GM23338 (cell line): ENCODE measurements around the gene METTL24. TPM values are rescaled to one million over a fixed set of nuclear protein-coding genes. Genes with fewer than 3 reads are reported as not detected.

Experiments
- ATAC-seq: fragments of 200-7000 bp; cut with Tn5 transposase; 3 replicates; pipeline ENCODE4 v1.9.1; 2020
- DNase-seq: peaks from one replicate; pipeline ENCODE4 v3.0.0-alpha.2; 2015; ENCODE audit warnings: low spot score
- H2AFZ ChIP-seq: fragments of 200-600 bp; sonication (generic); 2 replicates; pipeline ENCODE4 v1.8.0; 2016; ENCODE audit warnings: antibody characterized with exemption, mild to moderate bottlenecking, moderate library complexity
- H3F3A ChIP-seq: fragments of 200-600 bp; sonication (generic); replicated peaks from 2 replicates; pipeline ENCODE4 v1.8.0; 2017; ENCODE audit warnings: antibody characterized with exemption, mixed run types, low read depth
- H3K27ac ChIP-seq: fragments of 200-600 bp; sonication (generic); 2 replicates; pipeline ENCODE4 v1.6.1; 2016; ENCODE audit warnings: low read depth
- H3K27me3 ChIP-seq: fragments of 200-600 bp; sonication (generic); 2 replicates; pipeline ENCODE4 v1.8.0; 2016; ENCODE audit warnings: mild to moderate bottlenecking, mixed run types, moderate library complexity; ENCODE audit not compliant: insufficient read depth
- H3K36me3 ChIP-seq: fragments of 200-600 bp; sonication (generic); 2 replicates; pipeline ENCODE4 v1.8.0; 2016; ENCODE audit warnings: mild to moderate bottlenecking; ENCODE audit not compliant: insufficient read depth
- H3K4me1 ChIP-seq: fragments of 200-600 bp; sonication (generic); 2 replicates; pipeline ENCODE4 v1.8.0; 2016; ENCODE audit warnings: mild to moderate bottlenecking, moderate library complexity; ENCODE audit not compliant: insufficient read depth
- H3K4me2 ChIP-seq: fragments of 200-600 bp; sonication (generic); 2 replicates; pipeline ENCODE4 v1.7.1; 2017; ENCODE audit warnings: mixed run types
- H3K4me3 ChIP-seq: fragments of 200-600 bp; sonication (generic); 2 replicates; pipeline ENCODE4 v1.6.1; 2016; ENCODE audit warnings: mixed run types
- H3K79me2 ChIP-seq: fragments of 200-600 bp; sonication (generic); replicated peaks from 2 replicates; pipeline ENCODE4 v1.8.0; 2017; ENCODE audit warnings: mild to moderate bottlenecking; ENCODE audit not compliant: insufficient read depth
- H3K9me2 ChIP-seq: fragments of 200-600 bp; sonication (generic); 2 replicates; pipeline ENCODE4 v1.8.0; 2017; ENCODE audit not compliant: insufficient read depth
- H4K20me1 ChIP-seq: fragments of 200-600 bp; sonication (generic); replicated peaks from 2 replicates; pipeline ENCODE4 v1.8.0; 2017; ENCODE audit warnings: mild to moderate bottlenecking; ENCODE audit not compliant: insufficient read depth
- H3K27ac Mint-ChIP-seq: 2 replicates; pipeline ENCODE4 v1.8.0; 2020; ENCODE audit warnings: inconsistent platforms, mild to moderate bottlenecking, moderate library complexity, mixed read lengths
- H3K27me3 Mint-ChIP-seq: 3 replicates; pipeline ENCODE4 v1.8.0; 2022; ENCODE audit warnings: low read depth, mild to moderate bottlenecking, moderate library complexity, mixed read lengths, inconsistent platforms; ENCODE audit not compliant: insufficient read depth, poor library complexity
- H3K36me3 Mint-ChIP-seq: 3 replicates; pipeline ENCODE4 v1.8.0; 2021; ENCODE audit warnings: low read depth, mild to moderate bottlenecking, inconsistent platforms, moderate library complexity, mixed read lengths
- H3K4me1 Mint-ChIP-seq: 3 replicates; pipeline ENCODE4 v1.8.0; 2020; ENCODE audit warnings: mild to moderate bottlenecking, inconsistent platforms, mixed read lengths
- H3K4me3 Mint-ChIP-seq: 3 replicates; pipeline ENCODE4 v1.8.0; 2021; ENCODE audit warnings: moderate library complexity, mild to moderate bottlenecking, inconsistent platforms, mixed read lengths
- H3K9me3 Mint-ChIP-seq: 3 replicates; pipeline ENCODE4 v1.8.0; 2020; ENCODE audit warnings: moderate library complexity, mild to moderate bottlenecking, inconsistent platforms, mixed read lengths
- CREB1 ChIP-seq: fragments of 250-450 bp; sonication (Bioruptor Pico); IDR thresholded peaks from 2 replicates; pipeline ENCODE4 v1.5.0; 2020; ENCODE audit warnings: low read depth, mild to moderate bottlenecking, moderate library complexity
- CTCF ChIP-seq, 2 experiments: fragments of 200-600 bp in 1 of 2; sonication (generic) in 1 of 2; conservative IDR thresholded peaks; 2 replicates each; pipeline versions ENCODE4 v1.5.1 to v1.6.1; 2016 to 2017; ENCODE audit warnings: antibody characterized with exemption in 2 of 2, low read depth in 2 of 2, mild to moderate bottlenecking in 2 of 2, moderate library complexity in 1 of 2
- EZH2 ChIP-seq: fragments of 200-600 bp; sonication (generic); IDR thresholded peaks from one replicate; pipeline ENCODE4 v1.8.0; 2017; ENCODE audit warnings: antibody characterized with exemption, mild to moderate bottlenecking, low read depth; ENCODE audit not compliant: unreplicated experiment
- JUNB ChIP-seq: IDR thresholded peaks from one replicate; pipeline ENCODE4 v1.6.1; 2016; ENCODE audit warnings: antibody characterized with exemption; ENCODE audit not compliant: unreplicated experiment
- NANOG ChIP-seq: IDR thresholded peaks from 2 replicates; pipeline ENCODE4 v1.6.1; 2016; ENCODE audit warnings: antibody characterized with exemption, borderline replicate concordance
- POLR2AphosphoS5 ChIP-seq: IDR thresholded peaks from 2 replicates; pipeline ENCODE4 v1.6.1; 2016; ENCODE audit warnings: antibody characterized with exemption, low read depth
- REST ChIP-seq: IDR thresholded peaks from one replicate; pipeline ENCODE4 v1.6.1; 2018; ENCODE audit warnings: antibody characterized with exemption; ENCODE audit not compliant: unreplicated experiment
- STAT1 ChIP-seq: IDR thresholded peaks from one replicate; pipeline ENCODE4 v1.6.1; 2016; ENCODE audit warnings: antibody characterized with exemption; ENCODE audit not compliant: unreplicated experiment
- ZNF114 ChIP-seq: fragments of 250-450 bp; sonication (Bioruptor Pico); IDR thresholded peaks from 2 replicates; pipeline ENCODE4 v1.5.0; 2020; ENCODE audit warnings: mild to moderate bottlenecking, moderate library complexity
- ZNF331 ChIP-seq: fragments of 250-450 bp; sonication (Bioruptor Pico); IDR thresholded peaks from 2 replicates; pipeline ENCODE4 v1.5.0; 2020; ENCODE audit warnings: low read depth, mild to moderate bottlenecking, moderate library complexity
- polyA plus RNA-seq: library from polyadenylated mRNA; unstranded; fragments of >200 nt; fragmentation: Nextera tagmentation; extraction: Ambion mirVana; gene quantifications from 2 replicates; pipeline ENCODE4 v1.2.1, GENCODE V29; 2016
- total RNA-seq: library from RNA; depleted of rRNA; stranded (reverse); fragments of >200 nt; shearing (Covaris generic); gene quantifications from 2 replicates; pipeline ENCODE4 v1.2.3, GENCODE V29; 2014
- TF ChIP-seq, protein P1 (sequence below): fragments of 250-450 bp; sonication (Bioruptor Pico); IDR thresholded peaks from 2 replicates; pipeline ENCODE4 v1.5.0; 2020; ENCODE audit warnings: mild to moderate bottlenecking, moderate library complexity
- TF ChIP-seq, protein P2 (sequence below): IDR thresholded peaks from 2 replicates; pipeline ENCODE4 v1.6.1; 2016; ENCODE audit warnings: antibody characterized with exemption

METTL24 gene
- total and polyA plus RNA-seq, 2 experiments from 2014 or later: 0.35 TPM; not detected in 1

DNA sequence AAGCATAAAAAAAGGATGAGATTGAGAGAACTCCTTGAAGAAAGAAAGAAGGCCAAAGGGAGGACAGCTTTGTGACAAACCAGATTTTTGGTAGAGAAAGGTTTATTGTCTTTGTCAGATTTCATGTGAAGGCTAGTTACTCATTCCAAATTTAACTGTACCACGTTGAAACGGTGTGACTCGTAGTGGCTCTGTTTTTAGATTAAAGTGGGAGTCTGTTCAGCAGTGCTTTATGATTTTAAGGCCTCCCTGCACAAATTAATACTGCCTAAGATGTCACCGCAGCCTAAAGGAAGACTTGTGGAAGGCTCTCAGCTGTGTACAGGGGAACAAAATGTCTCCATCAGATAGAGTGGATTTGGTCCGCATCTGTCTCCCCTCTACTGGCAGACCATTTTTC is 142.0 kb downstream of the METTL24 start (continued):
- TF ChIP-seq, protein P1, sequence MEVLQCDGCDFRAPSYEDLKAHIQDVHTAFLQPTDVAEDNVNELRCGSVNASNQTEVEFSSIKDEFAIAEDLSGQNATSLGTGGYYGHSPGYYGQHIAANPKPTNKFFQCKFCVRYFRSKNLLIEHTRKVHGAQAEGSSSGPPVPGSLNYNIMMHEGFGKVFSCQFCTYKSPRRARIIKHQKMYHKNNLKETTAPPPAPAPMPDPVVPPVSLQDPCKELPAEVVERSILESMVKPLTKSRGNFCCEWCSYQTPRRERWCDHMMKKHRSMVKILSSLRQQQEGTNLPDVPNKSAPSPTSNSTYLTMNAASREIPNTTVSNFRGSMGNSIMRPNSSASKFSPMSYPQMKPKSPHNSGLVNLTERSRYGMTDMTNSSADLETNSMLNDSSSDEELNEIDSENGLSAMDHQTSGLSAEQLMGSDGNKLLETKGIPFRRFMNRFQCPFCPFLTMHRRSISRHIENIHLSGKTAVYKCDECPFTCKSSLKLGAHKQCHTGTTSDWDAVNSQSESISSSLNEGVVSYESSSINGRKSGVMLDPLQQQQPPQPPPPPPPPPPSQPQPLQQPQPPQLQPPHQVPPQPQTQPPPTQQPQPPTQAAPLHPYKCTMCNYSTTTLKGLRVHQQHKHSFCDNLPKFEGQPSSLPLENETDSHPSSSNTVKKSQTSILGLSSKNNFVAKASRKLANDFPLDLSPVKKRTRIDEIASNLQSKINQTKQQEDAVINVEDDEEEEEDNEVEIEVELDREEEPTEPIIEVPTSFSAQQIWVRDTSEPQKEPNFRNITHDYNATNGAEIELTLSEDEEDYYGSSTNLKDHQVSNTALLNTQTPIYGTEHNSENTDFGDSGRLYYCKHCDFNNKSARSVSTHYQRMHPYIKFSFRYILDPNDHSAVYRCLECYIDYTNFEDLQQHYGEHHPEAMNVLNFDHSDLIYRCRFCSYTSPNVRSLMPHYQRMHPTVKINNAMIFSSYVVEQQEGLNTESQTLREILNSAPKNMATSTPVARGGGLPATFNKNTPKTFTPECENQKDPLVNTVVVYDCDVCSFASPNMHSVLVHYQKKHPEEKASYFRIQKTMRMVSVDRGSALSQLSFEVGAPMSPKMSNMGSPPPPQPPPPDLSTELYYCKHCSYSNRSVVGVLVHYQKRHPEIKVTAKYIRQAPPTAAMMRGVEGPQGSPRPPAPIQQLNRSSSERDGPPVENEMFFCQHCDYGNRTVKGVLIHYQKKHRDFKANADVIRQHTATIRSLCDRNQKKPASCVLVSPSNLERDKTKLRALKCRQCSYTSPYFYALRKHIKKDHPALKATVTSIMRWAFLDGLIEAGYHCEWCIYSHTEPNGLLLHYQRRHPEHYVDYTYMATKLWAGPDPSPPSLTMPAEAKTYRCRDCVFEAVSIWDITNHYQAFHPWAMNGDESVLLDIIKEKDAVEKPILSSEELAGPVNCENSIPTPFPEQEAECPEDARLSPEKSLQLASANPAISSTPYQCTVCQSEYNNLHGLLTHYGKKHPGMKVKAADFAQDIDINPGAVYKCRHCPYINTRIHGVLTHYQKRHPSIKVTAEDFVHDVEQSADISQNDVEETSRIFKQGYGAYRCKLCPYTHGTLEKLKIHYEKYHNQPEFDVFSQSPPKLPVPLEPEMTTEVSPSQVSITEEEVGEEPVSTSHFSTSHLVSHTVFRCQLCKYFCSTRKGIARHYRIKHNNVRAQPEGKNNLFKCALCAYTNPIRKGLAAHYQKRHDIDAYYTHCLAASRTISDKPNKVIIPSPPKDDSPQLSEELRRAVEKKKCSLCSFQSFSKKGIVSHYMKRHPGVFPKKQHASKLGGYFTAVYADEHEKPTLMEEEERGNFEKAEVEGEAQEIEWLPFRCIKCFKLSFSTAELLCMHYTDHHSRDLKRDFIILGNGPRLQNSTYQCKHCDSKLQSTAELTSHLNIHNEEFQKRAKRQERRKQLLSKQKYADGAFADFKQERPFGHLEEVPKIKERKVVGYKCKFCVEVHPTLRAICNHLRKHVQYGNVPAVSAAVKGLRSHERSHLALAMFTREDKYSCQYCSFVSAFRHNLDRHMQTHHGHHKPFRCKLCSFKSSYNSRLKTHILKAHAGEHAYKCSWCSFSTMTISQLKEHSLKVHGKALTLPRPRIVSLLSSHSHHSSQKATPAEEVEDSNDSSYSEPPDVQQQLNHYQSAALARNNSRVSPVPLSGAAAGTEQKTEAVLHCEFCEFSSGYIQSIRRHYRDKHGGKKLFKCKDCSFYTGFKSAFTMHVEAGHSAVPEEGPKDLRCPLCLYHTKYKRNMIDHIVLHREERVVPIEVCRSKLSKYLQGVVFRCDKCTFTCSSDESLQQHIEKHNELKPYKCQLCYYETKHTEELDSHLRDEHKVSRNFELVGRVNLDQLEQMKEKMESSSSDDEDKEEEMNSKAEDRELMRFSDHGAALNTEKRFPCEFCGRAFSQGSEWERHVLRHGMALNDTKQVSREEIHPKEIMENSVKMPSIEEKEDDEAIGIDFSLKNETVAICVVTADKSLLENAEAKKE: no peak
- TF ChIP-seq POLR2AphosphoS5 (no peak), EZH2 (no peak), ZNF114 (CRISPR knock-in tag) (no peak)

- no peaks in the 10 kb centered on the region for H3K4me1 ChIP-seq
- no peaks in the 10 kb centered on the region for H3K79me2 ChIP-seq
- H3K9me2 ChIP-seq: no peaks in the 10 kb centered on the region
- DNase-seq: no peak
- Mint-ChIP-seq H3K36me3 (peaks cover 51% of the 10 kb centered on the region), H3K4me1 (no peaks in the 10 kb centered on the region), H3K4me3 (no peak overlapping the region), H3K27me3 (no peaks in the 10 kb centered on the region), H3K27ac (no peak overlapping the region), H3K9me3 (no peaks in the 10 kb centered on the region)
- no peaks in the 10 kb centered on the region for H4K20me1 ChIP-seq
- H3K27me3 ChIP-seq: no peaks in the 10 kb centered on the region
- no peak overlapping the region for H3K27ac ChIP-seq
- H3F3A ChIP-seq: no peaks in the 10 kb centered on the region
- no peak for ATAC-seq
- no peak overlapping the region for H2AFZ ChIP-seq
- H3K4me2 ChIP-seq: no peak overlapping the region
- peaks cover 23% of the 10 kb centered on the region for H3K36me3 ChIP-seq
- H3K4me3 ChIP-seq: no peak overlapping the region
- no peak for TF ChIP-seq CREB1 (CRISPR knock-in tag)
- TF ChIP-seq, protein P2, sequence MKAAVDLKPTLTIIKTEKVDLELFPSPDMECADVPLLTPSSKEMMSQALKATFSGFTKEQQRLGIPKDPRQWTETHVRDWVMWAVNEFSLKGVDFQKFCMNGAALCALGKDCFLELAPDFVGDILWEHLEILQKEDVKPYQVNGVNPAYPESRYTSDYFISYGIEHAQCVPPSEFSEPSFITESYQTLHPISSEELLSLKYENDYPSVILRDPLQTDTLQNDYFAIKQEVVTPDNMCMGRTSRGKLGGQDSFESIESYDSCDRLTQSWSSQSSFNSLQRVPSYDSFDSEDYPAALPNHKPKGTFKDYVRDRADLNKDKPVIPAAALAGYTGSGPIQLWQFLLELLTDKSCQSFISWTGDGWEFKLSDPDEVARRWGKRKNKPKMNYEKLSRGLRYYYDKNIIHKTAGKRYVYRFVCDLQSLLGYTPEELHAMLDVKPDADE: no peak
- TF ChIP-seq ZNF331 (CRISPR knock-in tag): no peak
- no peak for TF ChIP-seq CTCF (conservative IDR thresholded peaks at IDR 0.05; ENCODE audit: low read depth in 2 of 2)
- no peak for TF ChIP-seq EZH2
- no peak for TF ChIP-seq STAT1
- no peak for TF ChIP-seq REST
- TF ChIP-seq NANOG: no peak
- TF ChIP-seq JUNB: no peak
- no peak for TF ChIP-seq ZNF114 (CRISPR knock-in tag)
Measured at GRCh38 chr6:110214338-110214737, 143.8 kb downstream of the METTL24 start.
